Choroid plexus epithelial cell (primary cell): ENCODE data around the gene CRIM1.

Experiments
- DNase-seq: peaks from one replicate; pipeline ENCODE4 v3.0.0-alpha.2; 2010; ENCODE audit warnings: low read depth
- H3K4me3 ChIP-seq: 2 replicates; pipeline ENCODE4 v1.5.1; 2011; ENCODE audit warnings: low read depth, mild to moderate bottlenecking, control low read depth, low read length, moderate library complexity
- TF ChIP-seq, protein P1 (sequence below): conservative IDR thresholded peaks from 2 replicates; pipeline ENCODE4 v1.5.1; 2011; ENCODE audit warnings: low read depth, mild to moderate bottlenecking, control low read depth, inconsistent platforms, low read length, moderate library complexity

CRIM1 gene

DNA sequence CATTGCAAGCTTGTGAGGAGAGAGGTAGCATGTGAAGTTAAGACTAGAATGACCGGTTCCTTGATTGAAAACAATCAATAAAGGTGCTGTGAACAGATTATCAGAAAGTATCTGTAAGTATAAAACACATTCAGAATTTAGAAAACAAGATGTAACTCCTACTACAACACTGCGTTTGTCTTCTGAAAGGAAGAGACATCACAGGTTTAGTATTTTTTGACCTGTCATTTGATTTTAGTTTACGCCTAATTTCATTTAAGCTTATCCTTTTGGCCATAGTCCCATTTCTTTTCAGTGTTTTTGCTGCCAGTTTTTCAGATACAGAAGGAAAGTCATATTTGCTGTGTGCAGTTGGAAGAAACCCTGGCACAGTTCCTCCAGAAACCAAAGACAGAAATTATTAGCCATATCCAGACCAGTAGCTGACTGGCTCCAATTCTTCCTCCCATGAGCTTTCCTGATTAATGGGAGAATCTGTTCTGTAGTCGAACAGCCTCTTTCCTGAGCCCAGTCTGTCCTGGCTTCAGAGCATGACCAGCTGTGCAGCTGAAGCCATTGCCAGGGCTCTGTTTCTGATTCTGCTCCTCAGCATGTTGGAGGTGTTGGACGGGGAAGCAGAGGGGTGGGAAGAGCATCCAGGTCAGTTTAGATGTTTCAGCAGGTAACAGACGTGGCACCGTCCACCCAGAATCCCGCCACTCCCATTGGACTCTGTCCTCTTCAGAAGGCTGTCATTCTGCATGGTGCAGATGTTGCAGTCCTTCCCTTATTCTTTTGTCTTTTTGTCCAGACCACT, 61.0 kb downstream of the CRIM1 start:
- TF ChIP-seq, protein P1, sequence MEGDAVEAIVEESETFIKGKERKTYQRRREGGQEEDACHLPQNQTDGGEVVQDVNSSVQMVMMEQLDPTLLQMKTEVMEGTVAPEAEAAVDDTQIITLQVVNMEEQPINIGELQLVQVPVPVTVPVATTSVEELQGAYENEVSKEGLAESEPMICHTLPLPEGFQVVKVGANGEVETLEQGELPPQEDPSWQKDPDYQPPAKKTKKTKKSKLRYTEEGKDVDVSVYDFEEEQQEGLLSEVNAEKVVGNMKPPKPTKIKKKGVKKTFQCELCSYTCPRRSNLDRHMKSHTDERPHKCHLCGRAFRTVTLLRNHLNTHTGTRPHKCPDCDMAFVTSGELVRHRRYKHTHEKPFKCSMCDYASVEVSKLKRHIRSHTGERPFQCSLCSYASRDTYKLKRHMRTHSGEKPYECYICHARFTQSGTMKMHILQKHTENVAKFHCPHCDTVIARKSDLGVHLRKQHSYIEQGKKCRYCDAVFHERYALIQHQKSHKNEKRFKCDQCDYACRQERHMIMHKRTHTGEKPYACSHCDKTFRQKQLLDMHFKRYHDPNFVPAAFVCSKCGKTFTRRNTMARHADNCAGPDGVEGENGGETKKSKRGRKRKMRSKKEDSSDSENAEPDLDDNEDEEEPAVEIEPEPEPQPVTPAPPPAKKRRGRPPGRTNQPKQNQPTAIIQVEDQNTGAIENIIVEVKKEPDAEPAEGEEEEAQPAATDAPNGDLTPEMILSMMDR, result no peak
- no peak for DNase-seq
- H3K4me3 ChIP-seq, result no peak overlapping the region

DNA sequence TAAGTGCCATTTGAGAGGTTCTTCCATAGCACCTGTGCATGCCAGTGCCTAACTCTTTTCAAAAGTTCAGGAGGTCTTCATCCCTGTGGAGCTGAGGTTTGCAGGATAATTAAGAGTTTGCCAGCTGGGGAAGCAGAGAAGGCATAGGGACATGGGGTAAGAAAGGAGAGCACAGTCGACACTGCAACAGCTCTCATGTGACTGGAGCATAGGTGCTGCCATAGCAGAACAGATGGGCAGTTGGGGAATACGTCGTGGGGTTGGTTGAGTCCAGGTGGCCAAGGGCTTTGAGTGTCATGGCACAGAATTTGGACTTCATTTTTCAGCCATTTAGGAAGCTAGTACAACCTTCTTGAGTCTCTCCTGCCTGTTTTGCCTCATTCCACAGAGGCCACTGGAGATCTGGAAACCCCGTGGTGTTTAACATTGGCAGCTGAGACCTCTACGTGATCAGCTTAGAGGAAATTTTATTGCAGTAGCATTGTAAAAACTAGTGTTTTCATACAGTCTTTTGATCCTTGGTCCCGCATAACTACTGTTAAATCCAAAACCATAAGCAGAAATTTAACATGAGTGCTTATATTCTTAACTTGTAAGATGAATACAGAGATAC, 65.1 kb downstream of the CRIM1 start:
- H3K4me3 ChIP-seq, result no peak overlapping the region
- TF ChIP-seq, protein P1, result no peak
- peak; percentile 51 for DNase-seq

DNA sequence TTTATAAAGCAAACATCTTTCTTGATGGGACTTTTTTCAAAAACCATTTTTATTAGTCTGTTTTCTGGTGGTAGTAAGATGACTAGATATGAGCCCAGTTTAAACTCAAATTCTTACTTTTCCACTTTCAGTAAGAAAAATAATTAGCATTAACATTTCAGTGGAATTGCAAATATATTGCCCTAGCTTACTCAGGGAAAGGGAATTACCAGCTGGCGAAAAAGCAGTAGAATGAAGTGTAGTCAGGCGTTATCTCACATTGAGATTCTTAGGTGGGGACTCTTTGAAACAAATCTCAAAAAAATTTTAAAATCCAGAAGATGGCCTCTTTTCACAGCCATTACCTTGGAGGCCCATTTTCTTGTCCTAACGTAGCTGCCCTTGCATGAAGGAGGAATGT, 65.8 kb downstream of the CRIM1 start:
- no peak for DNase-seq
- TF ChIP-seq, protein P1, result no peak
- no peak overlapping the region for H3K4me3 ChIP-seq

DNA sequence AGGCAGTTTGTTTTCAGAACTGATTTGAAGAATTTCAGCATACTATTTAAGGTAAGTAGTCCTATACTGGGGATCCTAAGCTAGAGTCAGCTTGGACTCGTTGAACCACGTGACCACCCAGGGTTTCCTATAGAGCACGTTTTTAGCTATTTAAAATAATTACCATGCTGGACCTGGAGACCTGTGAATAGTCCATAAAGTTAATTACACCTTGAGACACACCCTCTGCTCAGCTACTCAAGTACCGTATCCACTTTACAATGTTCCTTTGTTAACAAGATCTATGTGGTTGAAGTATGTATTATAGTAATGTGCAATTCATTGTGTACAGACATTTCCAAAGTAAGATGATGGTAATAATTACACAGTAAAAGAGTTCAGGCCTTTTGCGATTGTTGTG, 67.6 kb downstream of the CRIM1 start:
- TF ChIP-seq, protein P1, result no peak
- no peak for DNase-seq
- H3K4me3 ChIP-seq, result no peak overlapping the region

DNA sequence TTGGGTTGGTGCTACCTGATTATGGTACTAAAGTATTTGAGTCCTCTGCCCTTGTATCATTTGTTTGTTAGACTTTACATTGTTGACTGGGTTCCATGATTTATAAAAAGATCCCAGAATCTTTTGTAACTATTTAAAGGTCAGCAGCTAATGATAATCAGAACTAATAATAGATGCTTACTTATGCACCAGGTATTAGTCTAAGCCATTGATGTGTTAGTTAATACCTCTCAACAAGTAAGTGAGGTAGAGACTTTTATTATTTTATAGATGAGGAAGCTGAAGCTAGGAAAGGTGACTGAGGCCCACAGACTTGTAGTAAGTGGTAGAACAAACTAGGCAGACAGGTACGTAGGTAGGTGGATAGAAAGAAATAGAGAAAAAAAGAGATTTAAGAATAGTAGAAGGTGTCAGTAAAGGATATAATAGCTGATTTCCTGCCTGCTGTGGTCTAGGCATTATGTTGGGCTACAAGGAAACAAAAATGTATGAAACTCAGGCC, 68.1 kb downstream of the CRIM1 start:
- H3K4me3 ChIP-seq, result no peak overlapping the region
- TF ChIP-seq, protein P1, result no peak
- DNase-seq, result no peak

DNA sequence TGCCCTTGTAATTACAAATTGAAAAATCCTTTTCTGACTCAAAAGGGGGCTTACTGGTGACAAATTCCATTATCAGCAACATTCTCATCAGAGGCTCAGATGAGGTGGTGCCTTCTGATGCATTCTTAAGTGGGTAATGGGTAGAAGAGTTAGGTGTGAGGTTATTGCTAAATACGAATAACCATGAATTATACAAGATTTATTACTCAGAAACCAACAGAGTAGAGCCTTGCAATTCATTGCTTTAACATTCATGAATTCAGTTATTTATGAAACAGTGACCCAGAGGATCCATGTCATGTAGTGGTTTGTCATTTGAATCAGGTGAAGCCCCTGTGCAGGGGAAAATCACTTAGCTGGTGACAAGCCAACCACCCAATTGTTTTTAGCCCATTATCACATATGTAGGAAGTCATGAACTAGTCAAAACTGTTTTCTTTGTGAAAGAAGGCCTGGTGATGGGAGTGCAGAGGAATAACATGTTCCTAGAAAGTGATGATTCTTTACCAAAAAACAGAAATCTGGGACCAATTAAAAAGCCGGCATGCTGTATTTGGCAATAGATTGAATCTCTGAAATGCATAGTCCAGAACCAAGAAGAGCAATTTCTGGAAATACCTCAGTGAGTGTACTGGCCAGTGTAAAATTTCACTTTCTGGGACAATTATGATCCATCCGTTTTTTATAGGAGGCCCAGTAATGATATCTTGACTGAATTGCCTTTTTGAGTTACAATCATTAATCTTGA, 70.2 kb downstream of the CRIM1 start:
- TF ChIP-seq, protein P1, result no peak

More for the DNA sequence above, 70.2 kb downstream of the CRIM1 start:
- no peak overlapping the region for H3K4me3 ChIP-seq
- no peak for DNase-seq
